GM18870 (cell line): Measurements from ENCODE around the gene PARPBP.
"Not testable (repeated sequence)": the region's sequence is repeated elsewhere in the genome, so short reads cannot be mapped to it uniquely, and the experiment has no call there.

Source experiments
- ATAC-seq: cut with Tn5 transposase; IDR thresholded peaks from one replicate; pipeline ENCODE4 v1.9.1; 2021; ENCODE audit warnings: moderate library complexity; ENCODE audit not compliant: unreplicated experiment

The PARPBP gene

DNA sequence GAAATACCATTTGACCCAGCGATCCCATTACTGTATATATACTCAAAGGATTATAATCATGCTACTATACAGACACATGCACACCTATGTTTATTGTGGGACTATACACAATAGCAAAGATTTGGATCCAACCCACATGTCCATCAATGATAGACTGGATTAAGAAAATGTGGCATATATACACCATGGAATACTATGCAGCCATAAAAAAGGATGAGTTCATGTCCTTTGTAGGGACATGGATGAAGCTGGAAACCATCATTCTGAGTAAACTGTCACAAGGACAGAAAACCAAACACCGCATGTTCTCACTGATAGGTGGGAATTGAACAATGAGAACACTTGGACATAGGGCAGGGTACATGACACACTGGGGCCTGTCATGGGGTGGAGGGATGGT is 120.9 kb downstream of the PARPBP start:
- not testable (repeated sequence) for ATAC-seq
